PFSK-1 (cell line): ENCODE data around the gene MARCHF3.

Experiments
- FOXP2 ChIP-seq: optimal IDR thresholded peaks from 2 replicates; pipeline ENCODE3; 2011; ENCODE audit warnings: borderline replicate concordance, control low read depth, inconsistent platforms; ENCODE audit not compliant: insufficient read depth; ENCODE audit errors: extremely low read length, extremely low read depth
- POLR2AphosphoS5 ChIP-seq: IDR thresholded peaks from 2 replicates; pipeline ENCODE4 v1.6.1; 2012; ENCODE audit warnings: low read depth, mild to moderate bottlenecking, control low read depth, low read length, moderate library complexity
- REST ChIP-seq, 2 experiments: IDR thresholded peaks; 2 replicates each; pipeline versions ENCODE4 v1.6.1 to v1.8.0; 2011 to 2012; ENCODE audit warnings: low read depth in 2 of 2, low read length in 2 of 2, control low read depth in 1 of 2, inconsistent platforms in 1 of 2, mild to moderate bottlenecking in 1 of 2, moderate library complexity in 1 of 2; ENCODE audit not compliant: insufficient read depth in 1 of 2
- SIN3A ChIP-seq: IDR thresholded peaks from 2 replicates; pipeline ENCODE4 v1.6.1; 2012; ENCODE audit warnings: mild to moderate bottlenecking, low read length, moderate library complexity, borderline replicate concordance; ENCODE audit not compliant: insufficient read depth
- TAF1 ChIP-seq: IDR thresholded peaks from 2 replicates; pipeline ENCODE4 v1.6.1; 2012; ENCODE audit warnings: low read length, control low read depth, borderline replicate concordance; ENCODE audit not compliant: insufficient read depth

MARCHF3 gene

DNA sequence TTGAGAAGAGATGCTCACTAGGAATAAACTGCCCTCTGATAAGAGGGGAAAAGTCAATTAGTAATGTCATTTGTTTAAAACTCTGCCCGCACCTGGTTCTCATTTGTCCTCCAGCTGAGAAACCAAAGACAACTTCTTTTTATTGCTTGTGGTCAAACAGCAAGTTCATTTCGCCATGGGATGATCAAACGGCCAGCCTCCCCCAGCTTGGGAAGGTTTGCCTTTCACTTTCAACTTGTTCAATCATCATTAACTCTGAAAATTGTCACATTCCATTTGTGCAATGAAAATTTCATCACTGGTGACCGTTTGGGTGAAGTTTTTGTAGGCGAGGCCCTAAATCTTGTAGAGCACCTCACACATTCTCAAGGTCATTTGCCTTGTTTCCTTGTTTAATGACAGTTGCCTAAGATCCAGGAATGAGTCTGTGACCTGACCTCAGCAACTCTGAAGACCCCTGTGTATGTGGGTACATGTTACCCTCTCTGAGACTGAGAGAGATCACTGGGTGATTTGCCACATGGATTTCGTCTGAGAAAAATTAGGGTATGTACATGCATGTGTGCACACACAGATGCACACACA lies 117.7 kb downstream of the MARCHF3 start:
- TF ChIP-seq TAF1 = no peak
- TF ChIP-seq REST (IDR thresholded peaks at IDR 0.05; ENCODE audit: insufficient read depth in 1 of 2, low read depth in 2 of 2, low read length in 2 of 2) = no peak
- no peak for TF ChIP-seq FOXP2
- TF ChIP-seq POLR2AphosphoS5 = no peak
- TF ChIP-seq SIN3A = no peak

DNA sequence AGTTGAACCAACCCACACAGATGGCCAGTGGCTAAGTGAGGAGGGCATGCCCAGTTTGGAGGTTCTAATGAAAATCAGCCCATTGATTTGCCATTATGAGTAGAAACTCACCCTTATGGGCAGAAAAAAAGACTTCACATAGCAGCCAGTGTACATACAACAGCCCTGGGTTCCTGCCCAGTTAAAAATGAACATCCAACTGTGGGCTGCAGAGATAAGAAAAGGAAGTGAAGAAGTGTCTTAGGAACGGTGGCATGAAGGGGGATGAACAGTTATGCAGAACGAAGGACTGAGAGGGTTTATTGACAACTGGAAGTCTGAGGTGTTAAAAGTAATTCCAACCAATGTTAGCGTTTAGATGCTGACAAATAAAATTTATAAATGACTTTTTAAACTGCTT lies 118.4 kb downstream of the MARCHF3 start:
- TF ChIP-seq FOXP2 = no peak
- TF ChIP-seq TAF1 = no peak
- TF ChIP-seq REST (IDR thresholded peaks at IDR 0.05; ENCODE audit: insufficient read depth in 1 of 2, low read depth in 2 of 2, low read length in 2 of 2) = no peak
- TF ChIP-seq POLR2AphosphoS5 = no peak
- no peak for TF ChIP-seq SIN3A

- TF ChIP-seq POLR2AphosphoS5 (no peak), REST (IDR thresholded peaks at IDR 0.05; ENCODE audit: insufficient read depth in 1 of 2, low read depth in 2 of 2, low read length in 2 of 2) (no peak), TAF1 (no peak), FOXP2 (no peak)
Measured at GRCh38 chr5:126909856-126910255, 120.5 kb downstream of the MARCHF3 start.

DNA sequence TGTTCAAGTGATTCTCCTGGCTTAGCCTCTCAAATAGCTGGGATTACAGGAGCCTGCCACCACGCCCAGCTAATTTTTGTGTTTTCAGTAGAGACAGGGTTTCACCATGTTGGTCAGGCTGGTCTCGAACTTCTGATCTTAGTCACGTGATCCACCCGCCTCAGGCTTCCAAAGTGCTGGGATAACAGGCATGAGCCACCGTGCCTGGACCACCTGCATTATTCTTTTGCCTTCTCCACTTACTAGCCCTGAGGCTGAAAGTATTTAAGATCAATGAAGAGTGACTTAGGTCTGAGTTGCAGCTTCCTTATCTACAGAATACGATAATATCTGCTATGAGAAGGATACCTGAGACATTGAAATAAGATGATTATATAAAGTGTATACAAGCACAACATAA lies 129.6 kb downstream of the MARCHF3 start:
- TF ChIP-seq REST (IDR thresholded peaks at IDR 0.05; ENCODE audit: insufficient read depth in 1 of 2, low read depth in 2 of 2, low read length in 2 of 2) = no peak
- TF ChIP-seq TAF1 = no peak

GRCh38 chr5:126899476-126899875 lies 130.9 kb downstream of the MARCHF3 start:
- TF ChIP-seq REST (IDR thresholded peaks at IDR 0.05; ENCODE audit: insufficient read depth in 1 of 2, low read depth in 2 of 2, low read length in 2 of 2) (no peak), SIN3A (no peak), FOXP2 (no peak), POLR2AphosphoS5 (no peak), TAF1 (no peak)
